ENCODE measurements around the gene ADAT3.

The ADAT3 gene

DNA sequence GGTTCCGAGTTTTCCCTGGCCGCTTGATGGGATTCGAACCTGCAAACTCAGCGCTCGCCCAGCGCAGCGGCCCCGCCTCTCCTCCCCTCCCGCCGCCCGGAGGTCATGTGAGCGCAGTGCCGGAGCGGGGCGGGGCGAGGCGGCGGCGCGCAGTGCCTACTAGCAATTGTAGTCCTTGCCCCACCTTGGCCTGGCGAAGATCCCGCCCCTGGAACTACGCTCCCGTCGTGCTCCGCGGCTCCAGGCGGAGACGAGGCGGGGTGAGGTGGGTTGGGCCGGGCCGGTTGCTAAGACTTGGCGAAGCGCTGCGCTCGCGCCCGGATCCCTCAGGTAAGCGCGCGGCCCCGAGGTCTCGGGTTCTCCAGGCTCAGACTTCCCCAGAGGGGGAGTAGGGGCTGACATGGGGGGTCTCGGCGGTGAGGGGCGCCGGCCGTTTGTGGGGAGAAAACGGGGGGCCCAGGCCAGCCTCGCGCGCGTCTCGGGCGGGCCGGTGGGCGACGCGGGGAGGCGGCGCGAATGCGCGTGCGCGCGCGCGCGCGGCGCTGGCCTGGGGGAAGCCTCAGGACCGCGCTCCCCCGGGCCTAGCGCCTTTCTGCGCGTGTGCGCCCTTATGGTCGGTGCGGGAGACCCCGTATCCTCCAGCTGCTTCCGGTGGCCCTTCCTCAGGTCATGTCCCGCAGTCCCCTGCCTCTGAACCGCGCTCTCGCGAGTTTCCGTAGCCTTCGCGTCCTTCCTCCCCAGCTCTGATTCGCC, at the start of gene ADAT3, which contains the start of gene SCAMP4:
Gene ADAT3, plus strand, starts transcription at position 290 of the 753 bp plus-strand sequence. CDS start 6,649 bp downstream, outside the sequence.
Gene SCAMP4, plus strand, starts transcription at position 290 of the 753 bp plus-strand sequence. CDS start 9,621 bp downstream, outside the sequence.
- peak; percentile 98 for DNase-seq

- no peak for DNase-seq
Observed at GRCh38 chr19:1855828-1856255, 49.4 kb upstream of the ADAT3 start.

- DNase-seq: no peak
Observed at GRCh38 chr19:1856345-1856697, 48.9 kb upstream of the ADAT3 start.

GRCh38 chr19:1856698-1857603, 48.2 kb upstream of the ADAT3 start:
- peak; percentile 61 for DNase-seq

DNA sequence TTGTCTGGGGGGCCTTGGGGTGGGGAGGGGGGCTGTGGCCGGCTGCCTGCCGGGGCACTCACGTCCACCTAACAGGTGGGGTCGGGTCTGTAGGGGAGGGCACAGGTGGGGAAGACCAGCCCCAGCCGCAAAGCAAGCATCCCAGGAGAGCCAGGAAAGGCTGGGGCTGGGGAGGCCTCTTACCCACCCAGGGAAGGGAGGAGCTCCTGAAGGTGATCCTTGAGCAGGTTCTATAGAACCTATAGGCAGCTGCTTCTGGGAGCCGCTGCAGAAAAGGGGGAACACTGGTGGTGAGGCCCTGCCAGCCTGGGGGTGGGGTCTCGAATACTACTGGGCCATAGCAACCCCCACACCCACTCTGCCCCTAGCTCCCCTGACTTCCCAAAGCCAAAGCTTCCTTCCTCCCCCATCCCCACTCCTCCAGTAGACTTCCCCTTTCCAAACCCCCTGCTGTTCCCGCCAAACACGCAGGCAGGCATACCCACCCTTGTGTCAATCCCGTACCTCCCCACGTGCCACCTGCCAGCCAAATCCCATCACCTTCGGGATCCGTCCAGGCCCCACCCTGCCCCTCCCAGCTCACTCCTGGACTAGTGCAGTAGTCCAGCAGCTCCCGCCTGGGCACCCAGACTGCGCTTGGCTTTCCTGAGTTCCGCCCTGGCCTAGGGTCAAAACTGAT, 47.4 kb upstream of the ADAT3 start:
- DNase-seq: no peak

GRCh38 chr19:1858412-1859081, 46.7 kb upstream of the ADAT3 start:
- no peak for DNase-seq

GRCh38 chr19:1859331-1859781, 45.8 kb upstream of the ADAT3 start:
- no peak for DNase-seq

- DNase-seq: peak; percentile 65
Observed at GRCh38 chr19:1860042-1860775, 45.0 kb upstream of the ADAT3 start.

DNA sequence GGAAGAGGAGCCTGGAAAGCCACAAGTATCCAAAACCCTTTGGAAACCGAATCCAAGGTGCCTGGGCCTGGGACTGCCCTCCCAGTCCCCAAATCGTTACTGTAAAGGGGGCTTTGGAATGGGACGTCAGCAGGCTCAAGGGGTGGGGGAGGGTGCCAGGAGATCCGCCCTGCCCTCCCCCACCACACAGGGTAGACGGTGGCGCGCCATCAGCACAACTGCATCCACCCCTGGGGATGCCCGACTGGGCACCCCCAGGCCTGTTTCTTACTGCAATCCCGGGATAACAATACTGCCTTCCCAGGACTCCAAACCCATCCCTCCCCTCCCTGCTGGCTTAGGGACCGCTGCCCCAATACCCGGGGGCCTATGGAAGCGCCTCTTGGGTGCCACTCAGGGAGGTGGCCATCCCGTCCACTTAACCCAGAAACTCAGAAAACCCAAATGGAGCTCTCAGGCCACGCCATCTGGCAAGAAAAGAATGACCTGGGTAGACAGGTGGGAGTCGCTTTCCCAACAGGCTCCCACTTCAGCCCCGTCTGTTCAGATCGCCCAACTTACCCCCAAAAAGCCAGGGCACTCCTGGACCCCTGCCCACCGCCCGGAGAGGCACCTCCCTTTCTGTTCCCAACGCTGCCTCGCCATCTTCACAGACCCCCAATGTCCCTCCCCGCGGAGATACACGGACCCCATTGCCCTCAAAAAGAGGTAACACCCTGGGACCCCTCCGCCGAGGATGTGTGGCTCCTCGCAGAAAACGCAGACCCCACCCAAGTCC, 44.2 kb upstream of the ADAT3 start:
- DNase-seq: no peak

DNA sequence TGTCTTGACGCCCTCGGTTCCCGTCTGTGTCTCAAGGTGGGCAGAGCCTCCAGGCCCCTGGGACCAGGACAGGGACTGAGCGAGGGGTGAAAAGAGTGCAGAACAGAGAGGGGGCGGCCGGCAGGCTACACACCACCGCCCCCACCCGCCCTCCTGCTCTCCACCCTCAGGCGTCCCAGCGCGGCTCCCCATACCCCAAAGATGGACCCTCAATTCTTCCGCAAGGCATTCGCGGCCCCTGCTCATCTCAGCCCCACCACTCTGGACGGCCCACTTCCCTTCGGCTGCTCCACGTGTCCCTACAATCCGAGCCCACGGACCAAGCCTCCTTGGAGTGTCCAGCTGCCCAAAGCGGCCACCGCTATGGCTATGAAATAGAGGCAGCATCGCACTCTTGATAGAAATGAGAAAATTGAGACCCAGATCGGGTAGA, 43.6 kb upstream of the ADAT3 start:
- DNase-seq: no peak

DNA sequence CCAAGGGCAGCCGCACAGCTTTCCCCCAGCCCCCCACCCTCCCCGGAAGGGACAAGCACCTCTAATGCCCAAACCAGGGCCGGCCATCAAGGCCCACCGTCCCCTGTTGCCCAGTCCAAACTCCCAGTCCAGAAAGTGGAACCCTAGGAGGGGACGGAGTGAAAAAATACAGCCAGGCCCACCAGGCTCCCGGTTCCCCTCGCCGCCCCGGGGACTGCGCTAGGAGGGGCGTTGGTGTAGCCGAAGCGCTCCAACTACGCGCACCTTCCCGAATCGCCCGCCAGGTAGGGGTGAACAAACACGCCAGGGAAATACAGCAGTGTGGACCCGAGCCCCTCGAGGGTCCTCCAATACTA, 43.2 kb upstream of the ADAT3 start:
- no peak for DNase-seq

DNA sequence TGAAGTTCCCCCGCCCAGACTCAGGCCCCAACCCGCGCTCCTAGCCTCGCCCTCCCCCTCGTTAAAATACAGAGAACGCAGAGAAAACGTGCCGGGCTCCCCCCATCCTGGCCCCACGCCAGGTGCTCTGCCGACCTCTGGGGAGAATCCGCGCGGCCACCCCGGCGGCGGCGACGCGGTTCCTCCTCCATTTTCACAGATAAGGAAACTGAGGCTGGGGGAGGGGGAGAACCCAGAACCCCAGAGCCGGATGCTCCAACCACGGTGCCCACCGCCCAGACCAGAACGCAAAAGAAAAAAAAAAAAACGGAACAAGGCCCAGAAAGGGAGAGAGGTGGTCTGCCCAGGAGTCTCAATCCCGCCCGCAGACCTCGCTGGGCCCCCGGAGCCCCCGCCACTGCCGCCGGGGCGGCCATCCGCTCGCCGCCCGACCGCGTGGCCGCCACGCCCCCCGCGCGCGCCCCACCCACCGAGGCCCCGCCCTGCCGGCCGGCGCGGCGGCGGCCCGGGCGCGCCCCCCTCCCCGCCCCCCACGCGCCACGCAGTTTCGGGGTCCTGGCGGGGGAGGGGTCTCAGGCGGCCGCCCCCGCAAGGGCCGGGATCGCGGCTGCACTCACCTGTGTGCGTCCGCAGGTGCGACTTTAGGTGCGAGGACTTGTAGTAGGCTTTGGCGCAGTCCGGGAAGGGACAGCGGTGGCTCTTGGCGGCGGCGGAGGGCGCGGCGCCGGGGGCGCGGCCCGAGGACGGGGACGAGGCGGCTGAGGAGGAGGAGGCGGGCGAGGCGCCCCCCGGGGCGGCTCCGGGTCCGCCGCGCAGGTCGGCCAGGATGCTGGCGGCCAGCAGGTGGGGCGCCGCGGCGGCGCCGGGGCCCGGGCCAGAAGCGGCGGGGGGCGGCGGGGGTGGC, 42.5 kb upstream of the ADAT3 start:
- DNase-seq: peak; percentile 71

DNA sequence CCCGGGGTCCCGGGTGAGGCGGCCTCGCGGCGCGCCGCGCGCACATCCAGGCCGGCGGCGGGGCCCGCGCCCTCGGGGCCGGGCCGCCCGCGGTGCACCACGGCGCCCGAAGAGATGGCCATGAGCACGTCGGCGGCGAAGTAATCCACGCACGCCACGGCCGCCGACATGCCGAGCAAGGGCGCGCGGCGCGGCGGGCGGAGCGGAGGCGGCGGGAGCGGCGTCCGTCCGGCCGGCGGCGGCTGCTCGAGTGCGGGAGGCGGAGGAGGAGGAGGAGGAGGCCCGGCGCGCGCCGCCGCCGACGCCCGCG, 41.9 kb upstream of the ADAT3 start, which contains the start of gene KLF16:
Gene KLF16, minus strand, starts transcription at position 252 of the 310 bp plus-strand sequence. Its CDS starts 82 bp downstream, at position 170.
- DNase-seq: no peak

GRCh38 chr19:1863638-1864479, 41.3 kb upstream of the ADAT3 start:
- peak; percentile 94 for DNase-seq

GRCh38 chr19:1864480-1865171, 40.6 kb upstream of the ADAT3 start:
- peak; percentile 70 for DNase-seq

GRCh38 chr19:1865172-1866010, 39.8 kb upstream of the ADAT3 start:
- no peak for DNase-seq

DNA sequence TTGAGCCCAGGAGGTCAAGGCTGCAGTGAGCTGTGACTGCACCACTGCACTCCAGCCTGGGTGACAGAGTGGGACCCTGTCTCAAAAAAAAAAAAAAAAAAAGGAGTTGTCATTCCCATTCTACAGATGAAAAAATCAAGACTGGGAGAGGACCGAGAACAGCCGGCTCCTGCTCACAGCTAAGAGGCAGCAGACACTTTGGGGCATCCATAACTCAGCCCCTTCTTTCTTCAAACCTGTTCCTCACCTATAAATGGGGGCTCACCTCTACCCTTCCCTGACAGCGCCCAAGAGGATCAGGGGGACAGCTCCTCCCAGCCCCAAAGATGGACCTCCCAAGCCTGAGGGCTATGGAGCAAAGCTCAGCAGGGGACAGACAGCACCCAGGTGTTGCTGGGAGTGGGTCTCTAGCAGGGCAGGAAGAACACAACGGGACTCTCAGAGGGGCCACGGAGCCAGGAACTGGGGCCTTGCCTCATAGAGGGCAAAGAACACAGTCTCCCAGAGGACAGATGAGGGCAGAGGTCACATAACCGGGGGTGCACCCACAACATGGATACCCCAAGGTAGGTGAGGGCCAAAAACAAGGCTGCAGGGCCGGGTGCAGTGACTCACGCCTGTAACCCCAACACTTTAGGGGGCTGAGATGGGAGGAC, 38.4 kb upstream of the ADAT3 start:
- DNase-seq: no peak
